ENCODE results near the gene PTPRR.

DNA sequence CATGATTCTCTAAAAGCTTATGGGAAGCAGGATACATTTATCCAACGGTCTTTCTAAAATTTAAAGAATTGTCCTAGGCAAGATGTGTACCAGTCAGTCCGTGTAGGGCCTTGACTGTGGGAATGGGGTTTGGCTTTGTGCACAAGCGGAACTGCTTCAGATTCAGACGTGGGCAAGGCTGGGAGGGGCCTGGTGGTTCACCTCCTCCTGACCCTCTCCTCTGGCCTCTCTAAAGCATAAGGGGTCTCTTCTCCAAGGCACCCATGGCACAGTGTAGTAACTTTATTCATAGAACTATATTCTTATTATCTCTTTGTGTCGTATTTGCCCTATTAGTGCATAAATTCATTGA, 162.1 kb downstream of the PTPRR start:
- TF ChIP-seq RAD21 (conservative IDR thresholded peaks at IDR 0.05 in 1 of 2, IDR thresholded peaks at IDR 0.05 in 1 of 2) (no peak), HDAC2 (IDR thresholded peaks at IDR 0.05) (no peak), FOSB (CRISPR knock-in tag; IDR thresholded peaks at IDR 0.05) (no peak)
- TF ChIP-seq, protein P1, sequence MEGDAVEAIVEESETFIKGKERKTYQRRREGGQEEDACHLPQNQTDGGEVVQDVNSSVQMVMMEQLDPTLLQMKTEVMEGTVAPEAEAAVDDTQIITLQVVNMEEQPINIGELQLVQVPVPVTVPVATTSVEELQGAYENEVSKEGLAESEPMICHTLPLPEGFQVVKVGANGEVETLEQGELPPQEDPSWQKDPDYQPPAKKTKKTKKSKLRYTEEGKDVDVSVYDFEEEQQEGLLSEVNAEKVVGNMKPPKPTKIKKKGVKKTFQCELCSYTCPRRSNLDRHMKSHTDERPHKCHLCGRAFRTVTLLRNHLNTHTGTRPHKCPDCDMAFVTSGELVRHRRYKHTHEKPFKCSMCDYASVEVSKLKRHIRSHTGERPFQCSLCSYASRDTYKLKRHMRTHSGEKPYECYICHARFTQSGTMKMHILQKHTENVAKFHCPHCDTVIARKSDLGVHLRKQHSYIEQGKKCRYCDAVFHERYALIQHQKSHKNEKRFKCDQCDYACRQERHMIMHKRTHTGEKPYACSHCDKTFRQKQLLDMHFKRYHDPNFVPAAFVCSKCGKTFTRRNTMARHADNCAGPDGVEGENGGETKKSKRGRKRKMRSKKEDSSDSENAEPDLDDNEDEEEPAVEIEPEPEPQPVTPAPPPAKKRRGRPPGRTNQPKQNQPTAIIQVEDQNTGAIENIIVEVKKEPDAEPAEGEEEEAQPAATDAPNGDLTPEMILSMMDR (IDR thresholded peaks at IDR 0.05), result no peak
- TF ChIP-seq, protein P2, sequence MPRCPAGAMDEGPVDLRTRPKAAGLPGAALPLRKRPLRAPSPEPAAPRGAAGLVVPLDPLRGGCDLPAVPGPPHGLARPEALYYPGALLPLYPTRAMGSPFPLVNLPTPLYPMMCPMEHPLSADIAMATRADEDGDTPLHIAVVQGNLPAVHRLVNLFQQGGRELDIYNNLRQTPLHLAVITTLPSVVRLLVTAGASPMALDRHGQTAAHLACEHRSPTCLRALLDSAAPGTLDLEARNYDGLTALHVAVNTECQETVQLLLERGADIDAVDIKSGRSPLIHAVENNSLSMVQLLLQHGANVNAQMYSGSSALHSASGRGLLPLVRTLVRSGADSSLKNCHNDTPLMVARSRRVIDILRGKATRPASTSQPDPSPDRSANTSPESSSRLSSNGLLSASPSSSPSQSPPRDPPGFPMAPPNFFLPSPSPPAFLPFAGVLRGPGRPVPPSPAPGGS (IDR thresholded peaks at IDR 0.05), result no peak
